Measurements from ENCODE around the gene ZNF775. TPM values are rescaled to one million over a fixed set of nuclear protein-coding genes. Genes with fewer than 3 reads are reported as not detected.

ZNF775 gene
- total RNA-seq, 1 experiment from 2014 or later: 8.6 TPM

- in situ Hi-C loops (cut with HindIII; ENCODE audit: low pct_unique_long_range_greater_than_20kb, low sequenced_read_pairs): no loop called here
- DNase-seq (ENCODE audit: low read depth): no peak
Observed at GRCh38 chr7:150365194-150365593, 13.9 kb upstream of the ZNF775 start.

DNA sequence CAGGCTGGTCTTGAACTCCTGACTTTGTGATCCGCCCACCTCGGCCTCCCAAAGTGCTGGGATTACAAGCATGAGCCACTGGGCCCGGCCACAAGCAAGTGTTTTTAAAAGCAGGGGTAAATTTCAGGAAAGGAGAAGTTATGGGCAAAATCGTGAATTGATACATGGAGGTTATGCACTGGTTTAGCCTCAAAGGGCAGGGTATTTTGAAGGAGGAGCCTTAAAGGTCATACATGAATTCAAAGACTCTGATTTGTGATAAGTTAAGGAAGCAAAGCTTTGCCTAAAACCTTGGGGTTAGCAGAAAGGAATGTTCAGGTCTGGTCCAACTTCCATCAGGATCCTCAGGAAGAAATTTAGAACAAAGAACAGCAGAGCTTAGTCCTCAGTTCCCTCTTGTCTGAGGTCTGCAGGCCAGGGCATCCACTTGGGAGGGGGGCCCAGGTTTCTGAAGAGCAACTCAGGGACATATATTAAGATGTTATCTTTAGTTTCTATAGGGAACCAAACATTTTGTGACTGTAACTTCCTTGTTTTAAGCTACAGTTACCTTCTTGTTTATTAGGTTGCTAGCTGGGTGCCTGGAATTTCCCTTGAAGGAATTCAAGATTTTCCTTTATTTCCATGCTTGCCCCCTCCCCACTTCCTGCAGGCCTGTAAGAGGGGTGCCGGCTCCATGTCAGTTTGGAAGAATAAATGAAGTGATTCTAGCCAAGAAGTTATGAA lies 13.3 kb upstream of the ZNF775 start:
- peak; percentile 29 for DNase-seq (ENCODE audit: low read depth)
- in situ Hi-C loops (cut with HindIII; ENCODE audit: low pct_unique_long_range_greater_than_20kb, low sequenced_read_pairs): no loop called here

- DNase-seq (ENCODE audit: low read depth): no peak
- in situ Hi-C loops (cut with HindIII; ENCODE audit: low pct_unique_long_range_greater_than_20kb, low sequenced_read_pairs): no loop called here
Observed at GRCh38 chr7:150367677-150368095, 11.4 kb upstream of the ZNF775 start.

DNA sequence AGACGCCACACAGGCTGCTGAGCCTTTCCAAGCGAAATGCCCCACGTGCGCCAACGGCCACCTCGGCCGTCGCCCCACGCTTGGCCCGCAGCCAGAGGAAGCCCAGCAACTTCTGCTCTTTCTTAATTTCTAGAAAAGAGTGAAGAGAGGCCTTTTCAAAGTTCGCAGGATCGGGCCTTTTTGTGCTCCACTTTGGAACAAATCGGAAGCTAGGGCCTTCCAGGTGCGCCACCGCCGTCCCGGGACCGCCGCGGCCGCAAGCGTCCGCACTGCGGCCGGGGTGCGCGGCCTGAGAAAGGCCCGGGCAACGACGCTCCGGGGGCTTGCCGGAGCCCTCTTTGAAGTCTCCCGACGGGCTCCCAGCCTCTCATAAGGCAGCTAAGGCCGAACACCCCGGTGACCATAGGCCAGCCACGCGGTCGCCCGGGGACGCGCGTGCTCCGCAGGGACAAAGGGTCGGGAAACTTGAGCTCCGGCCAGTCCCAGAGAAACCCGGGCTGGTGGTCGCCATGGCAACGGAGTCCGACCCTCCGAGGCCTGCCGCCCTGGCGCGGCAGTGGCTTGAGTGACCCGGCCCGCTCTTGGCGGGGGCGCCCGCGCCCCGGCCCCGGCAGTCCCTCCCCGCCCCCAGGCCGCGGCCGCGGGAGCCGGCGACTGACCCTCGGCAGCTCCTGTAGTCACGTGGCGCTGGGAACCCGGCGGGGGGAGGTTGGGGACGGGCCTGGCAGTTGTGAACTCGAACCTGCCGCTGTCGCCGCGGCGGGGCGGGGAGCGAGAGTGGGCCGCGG lies 10.8 kb upstream of the ZNF775 start, which contains the start of gene REPIN1:
Gene REPIN1, plus strand, starts transcription at position 727 of the 788 bp plus-strand sequence. CDS start 890 bp downstream, outside the sequence.
- in situ Hi-C loops (cut with HindIII; ENCODE audit: low pct_unique_long_range_greater_than_20kb, low sequenced_read_pairs): no loop called here
- peak; percentile 83 for DNase-seq (ENCODE audit: low read depth)

DNA sequence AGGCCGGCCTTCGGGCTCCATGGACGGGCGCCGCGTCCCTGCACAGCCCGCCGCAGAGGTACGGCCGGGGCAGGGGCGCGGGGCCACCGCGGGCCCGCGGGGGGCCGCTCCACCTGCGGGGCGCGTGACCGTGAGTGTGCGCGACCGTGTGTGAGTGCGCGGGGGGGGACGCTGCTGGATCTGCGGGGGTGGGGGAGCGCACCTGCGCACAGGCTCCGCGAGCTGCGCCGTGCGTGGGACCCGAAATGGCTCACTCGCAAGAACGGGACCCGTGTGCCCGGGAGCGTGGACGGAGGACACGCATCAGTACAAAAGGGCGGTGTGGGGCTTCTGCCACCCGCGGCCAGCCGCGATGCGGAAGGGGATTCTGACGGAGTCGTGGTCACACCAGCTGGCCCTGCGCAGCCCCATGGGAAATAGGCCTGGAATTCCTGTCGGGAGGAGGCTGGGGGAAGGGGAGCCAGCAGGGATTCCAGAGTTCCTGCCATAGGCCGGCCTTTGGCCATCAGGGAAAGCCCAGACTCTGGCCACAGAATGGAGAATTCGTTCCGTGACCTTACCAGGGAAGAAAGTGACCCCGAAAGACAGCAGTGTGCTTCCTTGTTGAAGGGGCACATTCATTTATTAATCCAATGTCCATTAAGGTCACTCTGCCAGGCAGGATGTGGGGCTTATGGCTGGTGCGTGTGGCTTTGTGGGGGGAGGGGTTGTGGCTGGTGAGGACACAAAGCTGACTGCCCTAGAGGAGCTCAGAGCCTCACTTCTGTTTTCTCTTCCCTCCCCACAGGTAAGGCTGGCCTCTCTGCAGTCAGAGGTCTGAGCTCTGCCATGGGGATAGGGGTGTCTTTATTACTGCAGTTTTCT lies 10.0 kb upstream of the ZNF775 start:
- in situ Hi-C loops (cut with HindIII; ENCODE audit: low pct_unique_long_range_greater_than_20kb, low sequenced_read_pairs): no loop called here

GRCh38 chr7:150369748-150370501 lies 9.2 kb upstream of the ZNF775 start:
- DNase-seq (ENCODE audit: low read depth): no peak
- in situ Hi-C loops (cut with HindIII; ENCODE audit: low pct_unique_long_range_greater_than_20kb, low sequenced_read_pairs): no loop called here

More for the DNA sequence above, 10.0 kb upstream of the ZNF775 start:
- peak; percentile 72 for DNase-seq (ENCODE audit: low read depth)

DNA sequence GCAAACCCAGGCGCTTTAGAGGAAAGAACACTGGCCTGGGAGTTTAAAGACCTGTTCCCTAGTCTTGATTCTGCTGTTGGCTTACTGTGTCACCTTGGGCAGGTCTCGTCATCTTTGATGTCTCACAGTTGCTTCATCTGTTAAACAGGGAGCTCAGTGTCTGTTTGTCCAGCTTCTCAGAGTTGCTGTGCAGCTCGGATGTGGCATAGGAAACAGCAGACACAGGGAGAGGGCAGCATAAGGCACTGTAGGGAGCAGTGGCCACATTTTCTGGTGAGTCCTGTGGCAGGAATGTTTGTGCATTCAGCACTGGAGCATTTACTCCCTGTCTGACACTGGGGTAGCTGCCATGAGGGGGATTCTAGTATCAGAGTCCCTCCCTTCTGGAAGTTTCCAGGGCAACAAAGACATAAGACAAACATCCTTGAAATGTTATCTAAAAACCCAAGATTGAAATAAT lies 8.5 kb upstream of the ZNF775 start:
- no peak for DNase-seq (ENCODE audit: low read depth)

DNA sequence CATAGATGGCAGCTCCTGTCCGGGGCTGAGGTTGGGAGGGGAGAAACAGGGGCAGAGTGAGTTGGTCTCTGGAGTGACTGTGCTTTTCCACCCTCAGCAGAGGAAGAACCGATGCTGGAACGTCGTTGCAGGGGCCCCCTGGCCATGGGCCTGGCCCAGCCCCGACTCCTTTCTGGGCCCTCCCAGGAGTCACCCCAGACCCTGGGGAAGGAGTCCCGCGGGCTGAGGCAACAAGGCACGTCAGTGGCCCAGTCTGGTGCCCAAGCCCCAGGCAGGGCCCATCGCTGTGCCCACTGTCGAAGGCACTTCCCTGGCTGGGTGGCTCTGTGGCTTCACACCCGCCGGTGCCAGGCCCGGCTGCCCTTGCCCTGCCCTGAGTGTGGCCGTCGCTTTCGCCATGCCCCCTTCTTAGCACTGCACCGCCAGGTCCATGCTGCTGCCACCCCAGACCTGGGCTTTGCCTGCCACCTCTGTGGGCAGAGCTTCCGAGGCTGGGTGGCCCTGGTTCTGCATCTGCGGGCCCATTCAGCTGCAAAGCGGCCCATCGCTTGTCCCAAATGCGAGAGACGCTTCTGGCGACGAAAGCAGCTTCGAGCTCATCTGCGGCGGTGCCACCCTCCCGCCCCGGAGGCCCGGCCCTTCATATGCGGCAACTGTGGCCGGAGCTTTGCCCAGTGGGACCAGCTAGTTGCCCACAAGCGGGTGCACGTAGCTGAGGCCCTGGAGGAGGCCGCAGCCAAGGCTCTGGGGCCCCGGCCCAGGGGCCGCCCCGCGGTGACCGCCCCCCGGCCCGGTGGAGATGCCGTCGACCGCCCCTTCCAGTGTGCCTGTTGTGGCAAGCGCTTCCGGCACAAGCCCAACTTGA lies 7.8 kb upstream of the ZNF775 start:
- in situ Hi-C loops (cut with HindIII; ENCODE audit: low pct_unique_long_range_greater_than_20kb, low sequenced_read_pairs): no loop called here
- no peak for DNase-seq (ENCODE audit: low read depth)

More for the DNA sequence above, 8.5 kb upstream of the ZNF775 start:
- in situ Hi-C loops (cut with HindIII; ENCODE audit: low pct_unique_long_range_greater_than_20kb, low sequenced_read_pairs): no loop called here

GRCh38 chr7:150371996-150372270 lies 7.2 kb upstream of the ZNF775 start:
- in situ Hi-C loops (cut with HindIII; ENCODE audit: low pct_unique_long_range_greater_than_20kb, low sequenced_read_pairs): no loop called here
- no peak for DNase-seq (ENCODE audit: low read depth)

GRCh38 chr7:150372271-150373048 lies 6.7 kb upstream of the ZNF775 start:
- DNase-seq (ENCODE audit: low read depth): no peak
- in situ Hi-C loops (cut with HindIII; ENCODE audit: low pct_unique_long_range_greater_than_20kb, low sequenced_read_pairs): no loop called here

GRCh38 chr7:150373049-150373801 lies 5.9 kb upstream of the ZNF775 start:
- no peak for DNase-seq (ENCODE audit: low read depth)
- in situ Hi-C loops (cut with HindIII; ENCODE audit: low pct_unique_long_range_greater_than_20kb, low sequenced_read_pairs): no loop called here

DNA sequence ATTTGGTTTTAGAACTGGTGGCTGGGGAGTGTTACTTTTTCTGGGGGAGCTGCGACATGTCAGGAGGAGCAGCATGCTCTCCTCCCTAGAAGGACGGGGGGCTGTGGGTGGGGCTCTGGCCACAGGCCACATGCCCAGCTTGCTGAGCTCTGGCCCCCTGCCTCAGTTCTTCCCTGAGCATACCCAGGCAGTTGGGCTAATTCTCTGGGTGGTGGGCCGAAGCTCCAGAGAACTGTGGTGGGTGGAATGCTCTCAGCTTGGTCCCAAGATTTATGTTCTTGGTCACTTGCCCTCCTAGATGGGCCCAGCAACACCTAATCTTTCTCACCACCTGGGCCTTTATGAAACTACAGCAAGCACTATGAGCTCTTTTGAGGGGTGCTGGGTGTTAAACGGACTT lies 5.1 kb upstream of the ZNF775 start:
- in situ Hi-C loops (cut with HindIII; ENCODE audit: low pct_unique_long_range_greater_than_20kb, low sequenced_read_pairs): no loop called here
- no peak for DNase-seq (ENCODE audit: low read depth)

GRCh38 chr7:150374472-150374871 lies 4.7 kb upstream of the ZNF775 start:
- in situ Hi-C loops (cut with HindIII; ENCODE audit: low pct_unique_long_range_greater_than_20kb, low sequenced_read_pairs): no loop called here
- DNase-seq (ENCODE audit: low read depth): no peak

- in situ Hi-C loops (cut with HindIII; ENCODE audit: low pct_unique_long_range_greater_than_20kb, low sequenced_read_pairs): no loop called here
- DNase-seq (ENCODE audit: low read depth): peak; percentile 51
Observed at GRCh38 chr7:150375662-150376521, 3.2 kb upstream of the ZNF775 start.

DNA sequence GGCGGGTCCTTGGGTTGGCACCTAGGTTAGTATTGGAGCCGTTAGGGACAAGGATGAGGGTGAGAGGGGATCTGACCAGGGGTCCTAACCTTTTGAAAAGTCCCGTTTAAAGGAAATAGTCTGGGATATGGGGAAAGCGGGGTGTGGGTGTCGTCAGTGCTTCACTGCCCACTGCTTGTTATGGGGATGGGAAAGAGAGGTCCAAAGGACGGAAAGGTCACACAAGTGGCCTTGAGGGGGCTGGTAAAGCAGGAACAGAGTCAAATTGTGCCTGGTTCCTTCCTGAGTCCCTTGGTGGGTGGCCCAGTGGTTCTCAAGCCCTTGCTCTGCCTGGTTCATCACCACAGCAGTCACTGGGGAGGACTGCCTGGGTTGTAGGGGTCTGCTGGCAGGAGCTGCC lies 2.6 kb upstream of the ZNF775 start:
- in situ Hi-C loops (cut with HindIII; ENCODE audit: low pct_unique_long_range_greater_than_20kb, low sequenced_read_pairs): no loop called here
- DNase-seq (ENCODE audit: low read depth): no peak

All from Caki2 (cell line).